K562 treated with DMSO at 1 percent for 24 hours (cell line): Measurements from ENCODE around the gene MTMR1. TPM values are rescaled to one million over a fixed set of nuclear protein-coding genes. Genes with fewer than 3 reads are reported as not detected.

Experiments
- total RNA-seq: library from RNA; unstranded; fragments of 300-600 nt; gene quantifications from 2 replicates; pipeline ENCODE4 v1.2.3, GENCODE V29; 2022; ENCODE audit warnings: low read depth; ENCODE audit not compliant: insufficient read depth

Gene MTMR1
- 18.6 and 19.0 TPM in 2 replicates for total RNA-seq

GRCh38 chrX:150692831-150693724, at the start of gene MTMR1:
Gene MTMR1, plus strand, starts transcription at chrX:150693396. Its CDS starts 135 bp downstream, at chrX:150693531.

Other genes starting within 250 kb of the MTMR1 start
- 5.8 and 7.3 TPM in 2 replicates for gene MTM1, start 124.8 kb upstream of the MTMR1 start, total RNA-seq
- 41.3 and 42.2 TPM in 2 replicates for gene CD99L2, start 205.3 kb downstream of the MTMR1 start, total RNA-seq